Endothelial cell of umbilical vein (primary cell): ENCODE data around the gene TLN1. TPM values are rescaled to one million over a fixed set of nuclear protein-coding genes. Genes with fewer than 3 reads are reported as not detected.

ENCODE experiments used
- BruUV-seq: library from RNA; stranded (reverse); fragments of 400-500 nt; replicated peaks from 2 replicates; lab custom pipeline; 2021; lab: Mats Ljungman, UMichigan
- CTCF ChIA-PET: fragments of 300-600, 350-600 bp; sonication (Branson Sonifier 250); formaldehyde crosslinking; loops from one replicate; lab custom pipeline; 2021; ENCODE audit warnings: antibody characterized with exemption, inconsistent platforms; lab: Charles Lee
- POLR2A ChIA-PET: fragments of 300-600, 350-600 bp; sonication (Branson Sonifier 250); formaldehyde crosslinking; loops from one replicate; lab custom pipeline; 2021; ENCODE audit warnings: antibody characterized with exemption, inconsistent platforms; lab: Charles Lee
- DNase-seq: peaks from one replicate; pipeline ENCODE4 v3.0.0-alpha.2; 2011; ENCODE audit warnings: low read depth, low spot score
- FAIRE-seq: peaks from 2 replicates; lab custom pipeline; 2011; peaks lifted over from hg19 to GRCh38; lab: Jason Lieb, UNC
- H2AFZ ChIP-seq: 2 replicates; pipeline ENCODE4 v1.6.0; 2012; ENCODE audit warnings: low read depth, low read length, control low read depth, inconsistent platforms
- H3K27ac ChIP-seq: 2 replicates; pipeline ENCODE4 v1.5.1; 2011; ENCODE audit warnings: low read depth, mild to moderate bottlenecking, control low read depth, low read length, moderate library complexity; ENCODE audit not compliant: insufficient read depth
- H3K27me3 ChIP-seq, 2 experiments: 2 replicates each; pipeline versions ENCODE4 v1.6.0 to v1.6.1; 2011; ENCODE audit warnings: low read length in 2 of 2, mixed read lengths in 1 of 2; ENCODE audit not compliant: control insufficient read depth in 2 of 2, insufficient read depth in 2 of 2
- H3K36me3 ChIP-seq, 2 experiments: 2 replicates in 1 of 2; 3 replicates in 1 of 2; pipeline ENCODE4 v1.5.1; 2011; ENCODE audit warnings: low read length in 2 of 2, mild to moderate bottlenecking in 1 of 2, moderate library complexity in 1 of 2; ENCODE audit not compliant: control insufficient read depth in 2 of 2, insufficient read depth in 2 of 2; ENCODE audit errors: extremely low read depth in 1 of 2
- H3K4me1 ChIP-seq: 3 replicates; pipeline ENCODE4 v1.5.1; 2011; ENCODE audit warnings: mild to moderate bottlenecking, low read length; ENCODE audit not compliant: control insufficient read depth, insufficient read depth; ENCODE audit errors: extremely low read depth
- H3K4me2 ChIP-seq: 2 replicates; pipeline ENCODE4 v1.6.1; 2011; ENCODE audit warnings: low read length, control low read depth, mixed read lengths; ENCODE audit not compliant: insufficient read depth
- H3K4me3 ChIP-seq, 3 experiments: fragments of 200-600 bp in 1 of 3; sonication (generic), shearing (Covaris generic) in 1 of 3; replicated peaks in 1 of 3; 2 replicates each; pipeline ENCODE4 v1.5.1; 2011 to 2016; ENCODE audit warnings: control low read depth in 3 of 3, low read length in 3 of 3, mild to moderate bottlenecking in 2 of 3, inconsistent platforms in 1 of 3, low read depth in 1 of 3, moderate library complexity in 1 of 3; ENCODE audit not compliant: insufficient read depth in 1 of 3
- H3K79me2 ChIP-seq: 2 replicates; pipeline ENCODE4 v1.6.0; 2012; ENCODE audit warnings: low read length, inconsistent platforms; ENCODE audit not compliant: control insufficient read depth, insufficient read depth
- H3K9ac ChIP-seq: replicated peaks from 2 replicates; pipeline ENCODE3; 2011; ENCODE audit warnings: low read length, control low read depth; ENCODE audit not compliant: insufficient read depth; ENCODE audit errors: extremely low read depth
- H3K9me1 ChIP-seq: replicated peaks from 3 replicates; pipeline ENCODE4 v1.6.0; 2011; ENCODE audit warnings: mild to moderate bottlenecking, low read length; ENCODE audit not compliant: control insufficient read depth, insufficient read depth; ENCODE audit errors: extremely low read depth
- H3K9me3 ChIP-seq: replicated peaks from 2 replicates; pipeline ENCODE4 v1.5.1; 2012; ENCODE audit warnings: low read length, inconsistent platforms; ENCODE audit not compliant: control insufficient read depth, insufficient read depth
- H4K20me1 ChIP-seq: replicated peaks from 2 replicates; pipeline ENCODE3; 2011; ENCODE audit warnings: mild to moderate bottlenecking, low read length; ENCODE audit not compliant: control insufficient read depth, insufficient read depth; ENCODE audit errors: extremely low read depth
- EZH2 ChIP-seq: IDR thresholded peaks from 2 replicates; pipeline ENCODE4 v1.6.1; 2012; ENCODE audit warnings: borderline replicate concordance, low read depth, mild to moderate bottlenecking, moderate library complexity, low read length, inconsistent platforms; ENCODE audit not compliant: severe bottlenecking
- FOS ChIP-seq: IDR thresholded peaks from 2 replicates; pipeline ENCODE4 v1.6.1; 2011; ENCODE audit warnings: mild to moderate bottlenecking, low read length, moderate library complexity, borderline replicate concordance; ENCODE audit not compliant: insufficient read depth
- GATA2 ChIP-seq: IDR thresholded peaks from 2 replicates; pipeline ENCODE4 v1.7.0; 2011; ENCODE audit warnings: low read depth, mild to moderate bottlenecking, moderate library complexity, mixed read lengths, low read length; ENCODE audit not compliant: insufficient read length, insufficient read depth
- JUN ChIP-seq: IDR thresholded peaks from 2 replicates; pipeline ENCODE4 v1.6.1; 2011; ENCODE audit warnings: borderline replicate concordance, low read depth; ENCODE audit not compliant: insufficient read length, insufficient read depth
- MYC ChIP-seq: IDR thresholded peaks from one replicate; pipeline ENCODE4 v1.6.1; 2011; ENCODE audit warnings: mild to moderate bottlenecking, low read depth, low read length
- POLR2A ChIP-seq: IDR thresholded peaks from 2 replicates; pipeline ENCODE4 v1.6.1; 2012; ENCODE audit warnings: low read depth, mild to moderate bottlenecking, control low read depth, low read length
- POLR2AphosphoS5 ChIP-seq: IDR thresholded peaks from 2 replicates; pipeline ENCODE4 v1.6.1; 2012; ENCODE audit warnings: low read depth, mild to moderate bottlenecking, control low read depth, low read length, moderate library complexity; ENCODE audit not compliant: insufficient read depth
- dilution Hi-C: fragments of 300-500 bp; cut with MboI; formaldehyde crosslinking; loops from one replicate; pipeline ENCODE4 v1.15.0; 2019; ENCODE audit warnings: low sequenced_read_pairs; ENCODE audit not compliant: extremely low pct_ligation_motif_present
- intact Hi-C: fragments of 100-400 bp; cut with micrococcal nuclease; formaldehyde crosslinking; loops from one replicate; pipeline ENCODE4 v1.10.0; 2022
- polyA plus RNA-seq, 4 experiments: library from polyadenylated mRNA; depleted of rRNA in 3 of 4; stranded (reverse) in 3 of 4; unstranded in 1 of 4; fragments of >200 nt; gene quantifications; 2 replicates each; pipeline versions ENCODE4 v1.2.1 to v1.2.3, GENCODE V29; 2011 to 2012; ENCODE audit warnings: missing spikeins in 1 of 4
- total RNA-seq: library from RNA; stranded (reverse); gene quantifications from 2 replicates; pipeline ENCODE4 v1.2.3, GENCODE V29; 2021
- TF ChIP-seq, protein P1 (sequence below), 2 donors: IDR thresholded peaks; 1 replicate in 1 of 2; 2 replicates in 1 of 2; pipeline ENCODE4 v1.5.1; 2011; ENCODE audit warnings: low read length in 2 of 2, mild to moderate bottlenecking in 2 of 2, moderate library complexity in 2 of 2, control low read depth in 1 of 2, inconsistent platforms in 1 of 2, low read depth in 1 of 2; ENCODE audit not compliant: insufficient read depth in 1 of 2; ENCODE audit errors: extremely low read depth in 1 of 2
- TF ChIP-seq, protein P2 (sequence below): IDR thresholded peaks from 2 replicates; pipeline ENCODE4 v1.6.1; 2011; ENCODE audit not compliant: insufficient read depth, insufficient read length

TLN1 gene
- total and polyA plus RNA-seq, 2 donors (not counting 3 experiments of a cell fraction or from before 2014, with no cell fraction given), result 120 to 450 TPM

DNA sequence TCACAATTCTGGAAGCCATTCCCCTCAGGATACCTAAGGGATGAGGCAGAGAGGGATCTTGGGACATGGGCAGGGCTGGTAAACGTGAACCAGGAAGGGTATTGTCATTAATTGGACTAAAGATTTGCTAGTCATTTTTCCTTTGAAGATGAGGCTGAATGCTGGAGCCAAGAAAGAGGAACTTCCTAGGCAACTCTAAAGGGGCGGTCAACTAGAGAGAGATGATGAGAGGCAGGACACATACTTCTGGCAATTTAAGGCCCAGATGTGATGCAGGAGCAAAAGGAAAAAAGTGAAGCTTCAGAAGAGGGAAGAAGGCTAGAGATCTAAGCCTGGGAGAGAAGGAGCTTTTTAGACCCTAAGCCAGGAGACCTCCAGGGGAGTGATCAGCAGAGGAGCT, 11.5 kb upstream of the TLN1 start:
- Histone ChIP-seq H4K20me1 (no peaks in the 10 kb centered on the region), H3K36me3 (peaks cover 38 to 50% of the 10 kb centered on the region in 2 experiments), H3K9me1 (no peaks in the 10 kb centered on the region), H2AFZ (no peak overlapping the region), H3K9ac (no peak overlapping the region), H3K4me2 (no peak overlapping the region), H3K27ac (no peak overlapping the region), H3K9me3 (no peaks in the 10 kb centered on the region), H3K4me3 (no peak overlapping the region), H3K79me2 (peaks cover 86% of the 10 kb centered on the region), H3K4me1 (peaks cover 28% of the 10 kb centered on the region), H3K27me3 (no peaks in the 10 kb centered on the region)
- DNase-seq (no peak), FAIRE-seq (no peak)
- TF ChIP-seq POLR2AphosphoS5 (no peak), FOS (no peak), EZH2 (no peak), POLR2A (no peak)
- dilution Hi-C loops, result no loop called here
- POLR2A ChIA-PET, result interaction anchor here (0.7 to 1.4 kb wide), 2 partner anchors 11 to 14 kb away, joined by 5 read pairs; partner anchors contain the start of genes CREB3 and TLN1
- intact Hi-C loops, result no loop called here
- CTCF ChIA-PET, result interaction anchor here (0.9 to 7.2 kb wide), 7 partner anchors 7 to 83 kb away, joined by 3 to 86 read pairs (median 6); partner anchors contain the start of gene MSMP
- BruUV-seq, result no TSS peak

- TF ChIP-seq JUN (no peak), EZH2 (no peak), POLR2A (no peak), GATA2 (no peak), MYC (no peak), POLR2AphosphoS5 (no peak), FOS (no peak)
- TF ChIP-seq, protein P1, sequence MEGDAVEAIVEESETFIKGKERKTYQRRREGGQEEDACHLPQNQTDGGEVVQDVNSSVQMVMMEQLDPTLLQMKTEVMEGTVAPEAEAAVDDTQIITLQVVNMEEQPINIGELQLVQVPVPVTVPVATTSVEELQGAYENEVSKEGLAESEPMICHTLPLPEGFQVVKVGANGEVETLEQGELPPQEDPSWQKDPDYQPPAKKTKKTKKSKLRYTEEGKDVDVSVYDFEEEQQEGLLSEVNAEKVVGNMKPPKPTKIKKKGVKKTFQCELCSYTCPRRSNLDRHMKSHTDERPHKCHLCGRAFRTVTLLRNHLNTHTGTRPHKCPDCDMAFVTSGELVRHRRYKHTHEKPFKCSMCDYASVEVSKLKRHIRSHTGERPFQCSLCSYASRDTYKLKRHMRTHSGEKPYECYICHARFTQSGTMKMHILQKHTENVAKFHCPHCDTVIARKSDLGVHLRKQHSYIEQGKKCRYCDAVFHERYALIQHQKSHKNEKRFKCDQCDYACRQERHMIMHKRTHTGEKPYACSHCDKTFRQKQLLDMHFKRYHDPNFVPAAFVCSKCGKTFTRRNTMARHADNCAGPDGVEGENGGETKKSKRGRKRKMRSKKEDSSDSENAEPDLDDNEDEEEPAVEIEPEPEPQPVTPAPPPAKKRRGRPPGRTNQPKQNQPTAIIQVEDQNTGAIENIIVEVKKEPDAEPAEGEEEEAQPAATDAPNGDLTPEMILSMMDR (IDR thresholded peaks at IDR 0.05; ENCODE audit: extremely low read depth in 1 of 2, insufficient read depth in 1 of 2, low read depth in 1 of 2, low read length in 2 of 2), result no peak
- TF ChIP-seq, protein P2, sequence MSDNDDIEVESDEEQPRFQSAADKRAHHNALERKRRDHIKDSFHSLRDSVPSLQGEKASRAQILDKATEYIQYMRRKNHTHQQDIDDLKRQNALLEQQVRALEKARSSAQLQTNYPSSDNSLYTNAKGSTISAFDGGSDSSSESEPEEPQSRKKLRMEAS, result no peak
- Histone ChIP-seq H4K20me1 (no peaks in the 10 kb centered on the region), H3K9me1 (no peaks in the 10 kb centered on the region), H3K4me1 (peaks cover 21% of the 10 kb centered on the region), H3K9ac (no peak overlapping the region), H3K4me2 (no peak overlapping the region), H3K27me3 (no peaks in the 10 kb centered on the region), H2AFZ (no peak overlapping the region), H3K27ac (no peak overlapping the region), H3K4me3 (no peak overlapping the region), H3K9me3 (no peaks in the 10 kb centered on the region), H3K36me3 (peaks cover 47 to 67% of the 10 kb centered on the region in 2 experiments), H3K79me2 (peaks cover 70% of the 10 kb centered on the region)
- no peak for FAIRE-seq
- intact Hi-C loops, result no loop called here
- dilution Hi-C loops, result no loop called here
- BruUV-seq, result no TSS peak
- DNase-seq, result no peak
- ChIA-PET CTCF (interaction anchor here (0.9 to 1.6 kb wide), 7 partner anchors 9 to 140 kb away, joined by 3 to 5 read pairs (median 3); partner anchors contain the start of genes CREB3, HINT2 and MSMP), POLR2A (interaction anchor here (0.6 to 1.1 kb wide), 2 partner anchors 10 to 62 kb away, joined by 3 to 4 read pairs; no protein-coding TSS in a partner anchor)
These were observed 9.7 kb upstream of the TLN1 start for GRCh38 chr9:35741740-35742139.
